Measurements from ENCODE around the gene GSTM2. TPM values are rescaled to one million over a fixed set of nuclear protein-coding genes. Genes with fewer than 3 reads are reported as not detected.
A peak's percentile ranks its signal among the peaks of the same experiment; 100 is the strongest.

Gene GSTM2
- total and polyA plus RNA-seq, 4 donors = 7.7 to 106 (median 39.6) TPM

- no peak for TF ChIP-seq CTCF (IDR thresholded peaks at IDR 0.05; ENCODE audit: control extremely low read depth, extremely low read depth)
- Histone ChIP-seq H3K36me3 (ENCODE audit: control insufficient read depth in 4 of 4, insufficient read depth in 4 of 4, low read length in 4 of 4) (peaks cover 0 to 53% (median 24%) of the 10 kb centered on the region in 4 donors), H3K4me1 (ENCODE audit: control insufficient read depth in 5 of 5, insufficient read depth in 5 of 5, low read length in 5 of 5) (no peaks in the 10 kb centered on the region), H3K27ac (ENCODE audit: low read depth in 1 of 2, low read length in 1 of 2) (no peak overlapping the region), H3K9me3 (ENCODE audit: control insufficient read depth in 4 of 4, insufficient read depth in 3 of 4, low read length in 3 of 4) (no peaks in the 10 kb centered on the region), H3K4me3 (no peak overlapping the region), H3K9ac (ENCODE audit: insufficient read depth in 1 of 2, low read length in 2 of 2) (no peak overlapping the region), H3K27me3 (ENCODE audit: control insufficient read depth in 3 of 3, insufficient read depth in 3 of 3, low read length in 2 of 3) (no peaks in the 10 kb centered on the region)
- DNase-seq = no peak
- 97 to 98% methylated on average over 14 of the region's 14 CpGs for WGBS, 2 donors
- ATAC-seq (ENCODE audit: insufficient read depth, low FRiP score) = no peak
Measured at GRCh38 chr1:109630898-109631512, 36.9 kb upstream of the GSTM2 start.

- TF ChIP-seq CTCF (IDR thresholded peaks at IDR 0.05; ENCODE audit: control extremely low read depth, extremely low read depth) = no peak
- Histone ChIP-seq H3K27me3 (ENCODE audit: control insufficient read depth in 3 of 3, insufficient read depth in 3 of 3, low read length in 2 of 3) (no peaks in the 10 kb centered on the region), H3K4me3 (no peak overlapping the region), H3K27ac (ENCODE audit: low read depth in 1 of 2, low read length in 1 of 2) (no peak overlapping the region), H3K9me3 (ENCODE audit: control insufficient read depth in 4 of 4, insufficient read depth in 3 of 4, low read length in 3 of 4) (no peaks in the 10 kb centered on the region), H3K4me1 (ENCODE audit: control insufficient read depth in 5 of 5, insufficient read depth in 5 of 5, low read length in 5 of 5) (no peaks in the 10 kb centered on the region), H3K9ac (ENCODE audit: insufficient read depth in 1 of 2, low read length in 2 of 2) (no peak overlapping the region), H3K36me3 (ENCODE audit: control insufficient read depth in 4 of 4, insufficient read depth in 4 of 4, low read length in 4 of 4) (peaks cover 0 to 48% (median 24%) of the 10 kb centered on the region in 4 donors)
- ATAC-seq (ENCODE audit: insufficient read depth, low FRiP score) = no peak
- 91% methylated on average over 16 of the region's 16 CpGs for WGBS, 2 donors
- no peak for DNase-seq
Measured at GRCh38 chr1:109631513-109632505, 36.0 kb upstream of the GSTM2 start.

GRCh38 chr1:109632671-109633346 is 35.0 kb upstream of the GSTM2 start:
- TF ChIP-seq CTCF (IDR thresholded peaks at IDR 0.05; ENCODE audit: control extremely low read depth, extremely low read depth) = no peak
- DNase-seq = peak; percentile 37 to 56 (median 55)
- Histone ChIP-seq H3K9ac (ENCODE audit: insufficient read depth in 1 of 2, low read length in 2 of 2) (no peak overlapping the region), H3K27ac (ENCODE audit: low read depth in 1 of 2, low read length in 1 of 2) (no peak overlapping the region), H3K4me3 (no peak overlapping the region), H3K9me3 (ENCODE audit: control insufficient read depth in 4 of 4, insufficient read depth in 3 of 4, low read length in 3 of 4) (no peaks in the 10 kb centered on the region), H3K27me3 (ENCODE audit: control insufficient read depth in 3 of 3, insufficient read depth in 3 of 3, low read length in 2 of 3) (no peaks in the 10 kb centered on the region), H3K4me1 (ENCODE audit: control insufficient read depth in 5 of 5, insufficient read depth in 5 of 5, low read length in 5 of 5) (no peaks in the 10 kb centered on the region), H3K36me3 (ENCODE audit: control insufficient read depth in 4 of 4, insufficient read depth in 4 of 4, low read length in 4 of 4) (peaks cover 0 to 38% (median 21%) of the 10 kb centered on the region in 4 donors)
- ATAC-seq (ENCODE audit: insufficient read depth, low FRiP score) = no peak
- WGBS, 2 donors = 73 to 75% methylated on average over 5 of the region's 5 CpGs
